ENCODE data around the gene ELN.

DNA sequence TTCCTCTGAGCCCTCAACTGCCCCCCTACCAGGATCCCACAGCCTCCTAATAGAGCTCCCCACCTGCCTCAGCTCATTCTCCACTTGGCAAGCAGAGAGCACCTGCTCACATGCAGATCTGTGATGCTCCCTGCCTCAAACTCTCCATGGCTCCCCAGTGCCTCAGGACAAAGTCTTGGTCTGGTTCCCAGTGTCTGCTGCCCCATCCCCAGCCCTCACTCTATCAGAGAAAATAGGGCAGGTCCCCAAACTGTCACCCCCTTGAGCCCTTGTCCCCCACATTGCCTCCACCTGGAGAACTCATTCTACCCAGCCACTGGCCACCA is 20.8 kb upstream of the ELN start:
- TF ChIP-seq CTCF (IDR thresholded peaks at IDR 0.05) (no peak), EZH2 (IDR thresholded peaks at IDR 0.05) (no peak)
